HG02885 (cell line): ENCODE data around the gene GP2.
A peak's percentile ranks its signal among the peaks of the same experiment; 100 is the strongest.

Experiments
- ATAC-seq: cut with Tn5 transposase; IDR thresholded peaks from one replicate; pipeline ENCODE4 v1.9.1; 2021; ENCODE audit warnings: mild to moderate bottlenecking; ENCODE audit not compliant: unreplicated experiment, poor library complexity

GP2 gene

GRCh38 chr16:20308266-20308665, 19.0 kb downstream of the GP2 start:
- ATAC-seq = no peak

- no peak for ATAC-seq
Observed at GRCh38 chr16:20307791-20308190, 19.5 kb downstream of the GP2 start.

- ATAC-seq = no peak
Observed at GRCh38 chr16:20307240-20307671, 20.1 kb downstream of the GP2 start.

DNA sequence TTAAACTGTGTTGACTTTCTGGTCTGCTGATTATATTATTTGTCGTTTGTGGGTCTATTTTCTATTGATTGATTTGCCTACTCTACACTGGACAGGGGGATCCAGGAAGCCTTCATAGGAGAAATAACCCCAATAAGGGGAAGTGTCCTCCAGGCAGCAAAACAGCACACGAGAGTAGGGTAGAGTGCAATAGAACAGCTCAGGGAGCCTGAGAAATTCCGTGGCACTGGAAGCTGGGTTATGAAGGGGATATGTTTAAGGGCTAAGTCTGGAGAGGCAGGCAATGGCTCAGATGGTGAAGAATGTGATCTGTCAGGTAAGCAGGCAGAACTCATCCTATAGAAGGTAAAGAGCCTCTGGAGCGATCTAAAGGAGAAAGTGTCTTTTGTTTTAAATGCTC, 20.9 kb downstream of the GP2 start:
- no peak for ATAC-seq

- no peak for ATAC-seq
Observed at GRCh38 chr16:20303012-20303411, 24.3 kb downstream of the GP2 start.

DNA sequence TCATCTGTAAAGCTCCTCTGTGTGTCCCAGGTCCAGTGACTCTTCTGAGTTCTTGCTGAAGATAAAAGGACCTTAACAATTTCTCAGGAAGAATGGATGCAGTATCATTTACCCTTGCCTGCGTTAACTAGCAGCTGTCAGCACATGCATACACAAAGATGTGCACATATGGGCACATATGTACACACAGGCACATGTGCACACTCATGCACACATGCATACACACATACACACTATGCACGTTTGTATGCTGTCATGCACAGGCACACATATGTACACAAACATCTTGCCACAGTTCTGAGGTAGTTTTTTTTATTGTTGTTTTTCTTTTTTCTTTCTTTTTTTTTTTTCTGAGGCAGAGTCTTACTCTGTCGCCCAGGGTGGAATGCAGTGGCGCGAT, 24.9 kb downstream of the GP2 start:
- ATAC-seq = no peak

DNA sequence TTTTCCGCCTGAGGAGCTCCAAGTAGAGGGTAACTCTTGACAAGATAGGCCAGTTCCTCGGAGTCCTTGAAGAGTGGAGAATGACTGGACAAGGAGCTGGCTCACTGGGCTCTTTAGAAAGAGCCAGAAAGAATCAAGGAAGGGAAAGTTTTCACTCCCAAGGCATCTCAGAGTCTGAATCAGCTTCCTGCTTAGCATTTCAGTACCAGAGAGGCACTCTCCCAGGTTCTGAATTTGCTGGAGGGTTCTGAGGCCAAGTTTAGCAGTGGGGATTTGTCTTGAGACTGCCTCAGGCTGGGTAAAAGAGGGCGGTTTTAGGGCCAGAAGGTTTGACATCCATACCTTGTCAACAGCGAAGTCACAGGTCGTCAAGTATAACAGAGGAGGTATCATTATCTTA, 25.5 kb downstream of the GP2 start:
- ATAC-seq = no peak

- peak; percentile 53 for ATAC-seq
Observed at GRCh38 chr16:20300312-20301097, 26.8 kb downstream of the GP2 start.

DNA sequence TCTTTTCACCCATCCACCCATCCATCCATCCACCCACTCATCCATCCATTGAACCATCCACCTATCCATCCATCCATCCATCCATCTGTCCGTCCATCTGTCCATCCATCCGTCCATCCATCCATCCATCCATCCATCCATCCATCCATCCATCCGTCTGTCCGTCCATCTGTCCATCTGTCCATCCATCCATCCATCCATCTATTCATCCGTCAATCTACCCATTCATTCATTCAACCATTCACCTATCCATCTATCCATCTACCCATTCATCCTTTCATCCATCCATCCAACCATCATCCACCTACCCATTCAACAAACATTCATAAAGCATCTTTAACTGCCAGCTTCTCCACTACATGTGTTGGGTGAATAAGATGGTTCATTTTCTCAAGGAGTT, 28.9 kb downstream of the GP2 start:
- no peak for ATAC-seq

GRCh38 chr16:20291208-20292206, 35.8 kb downstream of the GP2 start:
- ATAC-seq = no peak

GRCh38 chr16:20289571-20289970, 37.7 kb downstream of the GP2 start:
- ATAC-seq = no peak

GRCh38 chr16:20285993-20286499, 41.3 kb downstream of the GP2 start:
- no peak for ATAC-seq

- no peak for ATAC-seq
Observed at GRCh38 chr16:20280259-20280658, 47.1 kb downstream of the GP2 start.

- no peak for ATAC-seq
Observed at GRCh38 chr16:20271893-20272292, 55.4 kb downstream of the GP2 start.

GRCh38 chr16:20268409-20268808, 58.9 kb downstream of the GP2 start:
- no peak for ATAC-seq

GRCh38 chr16:20265019-20265418, 62.3 kb downstream of the GP2 start:
- no peak for ATAC-seq

DNA sequence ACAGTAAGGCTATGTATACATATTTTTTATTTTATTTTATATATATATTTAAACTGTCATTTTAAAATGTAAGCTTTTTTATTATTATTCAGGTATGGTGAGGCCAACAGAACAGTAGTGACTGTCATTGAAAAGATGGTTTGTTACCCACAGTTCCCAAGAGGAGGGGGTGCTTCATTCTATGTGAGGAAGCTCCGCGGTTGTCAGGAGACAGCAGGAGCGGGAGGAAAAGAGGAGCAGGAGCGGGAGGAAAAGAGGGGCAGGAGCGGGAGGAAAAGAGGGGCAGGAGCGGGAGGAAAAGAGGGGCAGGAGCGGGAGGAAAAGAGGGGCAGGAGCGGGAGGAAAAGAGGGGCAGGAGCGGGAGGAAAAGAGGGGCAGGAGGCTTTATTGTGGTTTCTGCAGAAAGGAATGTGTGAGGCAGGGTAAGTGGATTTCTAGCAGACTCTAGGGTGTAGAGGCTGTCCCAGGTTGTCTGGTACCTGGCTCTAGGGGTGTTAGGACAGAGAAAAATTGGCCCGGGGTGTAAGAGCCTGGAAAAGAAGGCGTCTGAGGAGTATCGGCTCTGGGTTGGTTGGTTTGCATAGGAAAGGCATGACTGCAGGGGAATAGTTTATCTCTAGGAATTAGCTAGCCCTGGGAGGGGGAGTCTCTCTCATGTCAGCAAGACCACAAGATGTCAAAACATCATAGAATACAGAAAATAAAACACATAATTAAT, 64.0 kb downstream of the GP2 start:
- ATAC-seq = no peak

DNA sequence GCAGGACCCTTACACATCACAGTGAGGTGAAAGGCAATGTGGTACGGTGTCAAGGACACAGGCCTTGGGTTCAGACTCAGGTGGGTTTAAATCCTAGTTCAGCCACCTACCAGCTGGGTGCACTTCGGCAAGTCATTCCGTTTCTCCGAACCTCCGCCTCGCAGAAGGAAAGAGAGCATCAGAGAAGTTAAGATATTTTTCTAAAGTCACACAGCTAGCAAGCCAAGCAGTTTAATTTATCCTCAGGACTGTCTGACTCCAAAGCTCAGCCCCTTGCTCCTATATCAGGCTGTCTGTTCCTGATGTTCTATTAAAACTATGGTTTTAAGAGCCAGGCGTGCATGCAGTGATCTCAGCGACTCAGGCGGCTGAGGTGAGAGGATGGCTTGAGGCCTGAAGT, 65.1 kb downstream of the GP2 start:
- no peak for ATAC-seq

- no peak for ATAC-seq
Observed at GRCh38 chr16:20260215-20261009, 66.9 kb downstream of the GP2 start.
